H1 (cell line): ENCODE measurements around the gene SLC24A3. TPM values are rescaled to one million over a fixed set of nuclear protein-coding genes. Genes with fewer than 3 reads are reported as not detected.

ENCODE experiments used
- CTCF ChIA-PET: fragments of 300-600 bp; sonication (Branson Sonifier 250); formaldehyde crosslinking; loops from one replicate; lab custom pipeline; 2021; ENCODE audit not compliant: partially characterized antibody; lab: Charles Lee
- POLR2A ChIA-PET: fragments of 300-600 bp; sonication (Branson Sonifier 250); formaldehyde crosslinking; loops from one replicate; lab custom pipeline; 2021; ENCODE audit warnings: inconsistent platforms; ENCODE audit not compliant: partially characterized antibody; lab: Charles Lee
- DNase-seq, 2 experiments: peaks; one replicate each; pipeline versions ENCODE4 v3.0.0 to v3.0.0-alpha.2; 2010 to 2022; ENCODE audit warnings: low spot score in 2 of 2, low read depth in 1 of 2, mixed read lengths in 1 of 2
- FAIRE-seq: peaks from 2 replicates; lab custom pipeline; 2011; peaks lifted over from hg19 to GRCh38; lab: Jason Lieb, UNC
- H2AFZ ChIP-seq: 2 replicates; pipeline ENCODE4 v1.8.1; 2012; ENCODE audit warnings: low read length, inconsistent platforms
- H2AK5ac ChIP-seq: 2 replicates; pipeline ENCODE4 v1.6.1; 2013; ENCODE audit warnings: low read depth, low read length
- H2BK120ac ChIP-seq: replicated peaks from 2 replicates; pipeline ENCODE3; 2013; ENCODE audit warnings: low read depth, low read length, inconsistent platforms
- H2BK12ac ChIP-seq: 2 replicates; pipeline ENCODE4 v1.6.1; 2013; ENCODE audit warnings: low read depth, low read length
- H2BK15ac ChIP-seq: 2 replicates; pipeline ENCODE4 v1.6.1; 2013; ENCODE audit warnings: low read length
- H2BK20ac ChIP-seq: 2 replicates; pipeline ENCODE4 v1.6.1; 2013; ENCODE audit warnings: low read length
- H2BK5ac ChIP-seq: 2 replicates; pipeline ENCODE4 v1.6.1; 2013; ENCODE audit warnings: low read depth, low read length
- H3K14ac ChIP-seq: 2 replicates; pipeline ENCODE4 v1.6.1; 2013; ENCODE audit warnings: inconsistent platforms; ENCODE audit not compliant: insufficient read length
- H3K18ac ChIP-seq: 2 replicates; pipeline ENCODE4 v1.6.1; 2013; ENCODE audit warnings: low read length; ENCODE audit errors: extremely low read depth
- H3K23ac ChIP-seq: 2 replicates; pipeline ENCODE4 v1.6.1; 2013; ENCODE audit warnings: inconsistent platforms; ENCODE audit not compliant: insufficient read length
- H3K23me2 ChIP-seq: 2 replicates; pipeline ENCODE4 v1.6.1; 2013; ENCODE audit warnings: low read depth, low read length
- H3K27ac ChIP-seq: 2 replicates; pipeline ENCODE4 v1.6.1; 2011; ENCODE audit warnings: low read depth, low read length, inconsistent platforms
- H3K27me3 ChIP-seq, 4 experiments: replicated peaks in 1 of 4; 1 replicate in 1 of 4; 2 replicates in 3 of 4; pipeline versions ENCODE4 v1.6.1 to v1.8.1; 2011 to 2013; ENCODE audit warnings: low read length in 3 of 4, mild to moderate bottlenecking in 3 of 4, inconsistent platforms in 2 of 4, mixed read lengths in 2 of 4, moderate library complexity in 1 of 4; ENCODE audit not compliant: control insufficient read depth in 3 of 4, insufficient read depth in 3 of 4; ENCODE audit errors: extremely low read depth in 1 of 4
- H3K36me3 ChIP-seq, 4 experiments: 2 replicates each; pipeline versions ENCODE4 v1.6.1 to v1.8.1; 2011 to 2013; ENCODE audit warnings: mild to moderate bottlenecking in 4 of 4, low read length in 3 of 4, moderate library complexity in 2 of 4, control low read depth in 1 of 4, inconsistent platforms in 1 of 4; ENCODE audit not compliant: insufficient read depth in 4 of 4, control insufficient read depth in 2 of 4
- H3K4ac ChIP-seq: replicated peaks from 2 replicates; pipeline ENCODE3; 2013; ENCODE audit warnings: low read length, low read depth, mixed read lengths, inconsistent platforms; ENCODE audit not compliant: insufficient read length
- H3K4me1 ChIP-seq, 4 experiments: replicated peaks in 1 of 4; 1 replicate in 1 of 4; 2 replicates in 3 of 4; pipeline versions ENCODE4 v1.6.1 to v1.8.1; 2011 to 2013; ENCODE audit warnings: low read length in 3 of 4, inconsistent platforms in 2 of 4, mixed read lengths in 1 of 4; ENCODE audit not compliant: insufficient read depth in 4 of 4, control insufficient read depth in 3 of 4
- H3K4me2 ChIP-seq, 2 experiments: 2 replicates each; pipeline versions ENCODE4 v1.6.1 to v1.8.1; 2011 to 2013; ENCODE audit warnings: low read depth in 2 of 2, low read length in 2 of 2, control low read depth in 1 of 2, inconsistent platforms in 1 of 2, mild to moderate bottlenecking in 1 of 2; ENCODE audit not compliant: insufficient read depth in 1 of 2
- H3K4me3 ChIP-seq, 4 experiments: fragments of 200-600, 300-600 bp in 1 of 4; sonication (generic), shearing (Covaris generic), sonication (Bioruptor Twin) in 1 of 4; 2 replicates each; pipeline versions ENCODE4 v1.5.1 to v1.8.1; 2011 to 2016; ENCODE audit warnings: low read length in 4 of 4, low read depth in 3 of 4, control low read depth in 2 of 4, inconsistent platforms in 2 of 4, mild to moderate bottlenecking in 2 of 4, mixed read lengths in 1 of 4, moderate library complexity in 1 of 4; ENCODE audit not compliant: insufficient read depth in 2 of 4; ENCODE audit errors: extremely low read depth in 1 of 4
- H3K56ac ChIP-seq: replicated peaks from 2 replicates; pipeline ENCODE3; 2013; ENCODE audit warnings: low read depth, mild to moderate bottlenecking, mixed read lengths, low read length, inconsistent platforms; ENCODE audit not compliant: insufficient read length
- H3K79me1 ChIP-seq: 2 replicates; pipeline ENCODE4 v1.6.1; 2013; ENCODE audit warnings: low read depth, low read length, control low read depth
- H3K79me2 ChIP-seq, 2 experiments: 2 replicates each; pipeline versions ENCODE4 v1.6.1 to v1.8.1; 2012 to 2013; ENCODE audit warnings: low read length in 2 of 2, mild to moderate bottlenecking in 2 of 2, inconsistent platforms in 1 of 2; ENCODE audit not compliant: insufficient read depth in 2 of 2, control insufficient read depth in 1 of 2
- H3K9ac ChIP-seq, 4 experiments: replicated peaks in 1 of 4; 1 replicate in 1 of 4; 2 replicates in 3 of 4; pipeline versions ENCODE4 v1.6.1 to v1.8.1; 2011 to 2013; ENCODE audit warnings: low read depth in 3 of 4, low read length in 3 of 4, control low read depth in 2 of 4, mild to moderate bottlenecking in 2 of 4, moderate library complexity in 2 of 4, inconsistent platforms in 1 of 4; ENCODE audit errors: extremely low read depth in 1 of 4
- H3K9me3 ChIP-seq, 2 experiments: 2 replicates each; pipeline versions ENCODE4 v1.6.1 to v1.8.1; 2012 to 2013; ENCODE audit warnings: mild to moderate bottlenecking in 2 of 2, moderate library complexity in 2 of 2, control low read depth in 1 of 2, inconsistent platforms in 1 of 2, low read depth in 1 of 2, low read length in 1 of 2, mixed read lengths in 1 of 2; ENCODE audit not compliant: insufficient read depth in 2 of 2
- H4K20me1 ChIP-seq, 2 experiments: replicated peaks in 1 of 2; 2 replicates each; pipeline versions ENCODE3 to v1.8.1; 2011 to 2013; ENCODE audit warnings: inconsistent platforms in 2 of 2, low read length in 2 of 2, mild to moderate bottlenecking in 1 of 2; ENCODE audit not compliant: insufficient read depth in 2 of 2, control insufficient read depth in 1 of 2
- H4K5ac ChIP-seq: 2 replicates; pipeline ENCODE4 v1.6.1; 2013; ENCODE audit warnings: low read length, low read depth, mixed read lengths, inconsistent platforms; ENCODE audit not compliant: insufficient read length
- H4K8ac ChIP-seq: 2 replicates; pipeline ENCODE4 v1.8.0; 2013; ENCODE audit warnings: mild to moderate bottlenecking, moderate library complexity, low read length, inconsistent platforms; ENCODE audit not compliant: insufficient read depth; ENCODE audit errors: extremely low read depth
- H4K91ac ChIP-seq: replicated peaks from 2 replicates; pipeline ENCODE3; 2013; ENCODE audit warnings: low read length, mixed read lengths, inconsistent platforms; ENCODE audit not compliant: insufficient read length
- CHD1 ChIP-seq: IDR thresholded peaks from 2 replicates; pipeline ENCODE4 v1.6.1; 2012; ENCODE audit warnings: low read depth, low read length, improper control_type of control experiment
- PHF8 ChIP-seq: fragments of 200-600 bp; sonication (generic); conservative IDR thresholded peaks from 2 replicates; pipeline ENCODE4 v1.7.1; 2012; ENCODE audit warnings: low read depth, mild to moderate bottlenecking, inconsistent platforms, low read length, moderate library complexity
- SIN3A ChIP-seq, 2 experiments: IDR thresholded peaks in 1 of 2; conservative IDR thresholded peaks in 1 of 2; 2 replicates each; pipeline ENCODE4 v1.6.1; 2011 to 2012; ENCODE audit warnings: low read length in 2 of 2, improper control_type of control experiment in 1 of 2, low read depth in 1 of 2, mild to moderate bottlenecking in 1 of 2
- SIX5 ChIP-seq: IDR thresholded peaks from 2 replicates; pipeline ENCODE4 v1.6.1; 2011; ENCODE audit warnings: mild to moderate bottlenecking, low read depth, low read length
- WGBS, 2 experiments: shearing (Covaris generic) in 1 of 2; methylation state at CpG; one replicate each; pipeline versions ENCODE4 v1.1.6 to v1.1.7; 2013 to 2015; ENCODE audit warnings: low lambda C conversion rate in 2 of 2, mixed read lengths in 2 of 2, inconsistent platforms in 1 of 2, low coverage in 1 of 2, missing lambda C conversion rate in 1 of 2; ENCODE audit not compliant: insufficient replicate concordance in 2 of 2, insufficient coverage in 1 of 2, insufficient read length in 1 of 2; ENCODE audit errors: extremely low coverage in 1 of 2, missing lambda C conversion rate in 1 of 2; 5-methylcytosine and 5-hydroxymethylcytosine counted together
- polyA plus RNA-seq, 7 experiments: library from polyadenylated mRNA; depleted of rRNA in 3 of 7; stranded (reverse) in 5 of 7; unstranded in 2 of 7; fragments of >200 nt in 5 of 7; fragments of 200-250 nt in 2 of 7; gene quantifications; 1 replicate in 5 of 7; 2 replicates in 1 of 7; 4 replicates in 1 of 7; pipeline versions ENCODE4 v1.2.1 to v1.2.3, GENCODE V29; 2011 to 2013; ENCODE audit warnings: missing spikeins in 2 of 7, mixed read lengths in 2 of 7
- total RNA-seq: library from RNA; stranded (reverse); fragmentation: NEBNext Ultra II Directional; extraction: Animal tissue kit (Norgen Biotek cat#: 25700); gene quantifications from 2 replicates; pipeline ENCODE4 v1.2.1, GENCODE V29; 2021

The SLC24A3 gene
- total and polyA plus RNA-seq, 2 of the 8 experiments (the other 6 are each of a cell fraction or from before 2014, with no cell fraction given) = 4.5 to 6.3 TPM

GRCh38 chr20:19336631-19337030, 124.2 kb downstream of the SLC24A3 start:
- no peak for TF ChIP-seq CHD1
- TF ChIP-seq SIX5 = no peak
- no peak for TF ChIP-seq PHF8
- no peak for TF ChIP-seq SIN3A (conservative IDR thresholded peaks at IDR 0.05 in 1 of 2, IDR thresholded peaks at IDR 0.05 in 1 of 2; ENCODE audit: low read depth in 1 of 2, low read length in 2 of 2)
- no peaks in the 10 kb centered on the region for H3K23me2 ChIP-seq
- H2BK12ac ChIP-seq = no peak overlapping the region
- no peak overlapping the region for H2BK15ac ChIP-seq
- no peak overlapping the region for H4K8ac ChIP-seq
- no peak overlapping the region for H3K9ac ChIP-seq
- no peak overlapping the region for H3K27ac ChIP-seq
- no peak overlapping the region for H4K91ac ChIP-seq
- POLR2A ChIA-PET = no interaction called here
- no peaks in the 10 kb centered on the region for H3K9me3 ChIP-seq
- no peak overlapping the region for H3K18ac ChIP-seq
- H3K4ac ChIP-seq = no peak overlapping the region
- H2BK120ac ChIP-seq = no peak overlapping the region
- peaks cover 0 to 1% of the 10 kb centered on the region in 2 experiments for H4K20me1 ChIP-seq
- DNase-seq (no peak), FAIRE-seq (no peak)
- H4K5ac ChIP-seq = no peak overlapping the region
- CTCF ChIA-PET = no interaction called here
- no peak overlapping the region for H3K14ac ChIP-seq
- H2BK20ac ChIP-seq = no peak overlapping the region
- no peak overlapping the region for H2BK5ac ChIP-seq
- no peaks in the 10 kb centered on the region for H3K27me3 ChIP-seq
- WGBS, 2 experiments = 93% methylated on average over 4 of the region's 7 CpGs; no CpG with 5 or more reads in 1 of the 2 experiments
- H2AFZ ChIP-seq = no peak overlapping the region
- H3K4me1 ChIP-seq = no peaks in the 10 kb centered on the region
- no peak overlapping the region for H3K4me2 ChIP-seq
- no peaks in the 10 kb centered on the region for H3K79me1 ChIP-seq
- H3K79me2 ChIP-seq = no peaks in the 10 kb centered on the region
- H3K4me3 ChIP-seq = no peak overlapping the region
- H3K36me3 ChIP-seq = no peaks in the 10 kb centered on the region; a peak in 1 of 8 replicates
- H3K56ac ChIP-seq = no peak overlapping the region
- no peak overlapping the region for H3K23ac ChIP-seq
- no peak overlapping the region for H2AK5ac ChIP-seq
